Measurements from ENCODE around the gene SLC7A5.
"Not testable (repeated sequence)": the region's sequence is repeated elsewhere in the genome, so short reads cannot be mapped to it uniquely, and the experiment has no call there.

SLC7A5 gene

DNA sequence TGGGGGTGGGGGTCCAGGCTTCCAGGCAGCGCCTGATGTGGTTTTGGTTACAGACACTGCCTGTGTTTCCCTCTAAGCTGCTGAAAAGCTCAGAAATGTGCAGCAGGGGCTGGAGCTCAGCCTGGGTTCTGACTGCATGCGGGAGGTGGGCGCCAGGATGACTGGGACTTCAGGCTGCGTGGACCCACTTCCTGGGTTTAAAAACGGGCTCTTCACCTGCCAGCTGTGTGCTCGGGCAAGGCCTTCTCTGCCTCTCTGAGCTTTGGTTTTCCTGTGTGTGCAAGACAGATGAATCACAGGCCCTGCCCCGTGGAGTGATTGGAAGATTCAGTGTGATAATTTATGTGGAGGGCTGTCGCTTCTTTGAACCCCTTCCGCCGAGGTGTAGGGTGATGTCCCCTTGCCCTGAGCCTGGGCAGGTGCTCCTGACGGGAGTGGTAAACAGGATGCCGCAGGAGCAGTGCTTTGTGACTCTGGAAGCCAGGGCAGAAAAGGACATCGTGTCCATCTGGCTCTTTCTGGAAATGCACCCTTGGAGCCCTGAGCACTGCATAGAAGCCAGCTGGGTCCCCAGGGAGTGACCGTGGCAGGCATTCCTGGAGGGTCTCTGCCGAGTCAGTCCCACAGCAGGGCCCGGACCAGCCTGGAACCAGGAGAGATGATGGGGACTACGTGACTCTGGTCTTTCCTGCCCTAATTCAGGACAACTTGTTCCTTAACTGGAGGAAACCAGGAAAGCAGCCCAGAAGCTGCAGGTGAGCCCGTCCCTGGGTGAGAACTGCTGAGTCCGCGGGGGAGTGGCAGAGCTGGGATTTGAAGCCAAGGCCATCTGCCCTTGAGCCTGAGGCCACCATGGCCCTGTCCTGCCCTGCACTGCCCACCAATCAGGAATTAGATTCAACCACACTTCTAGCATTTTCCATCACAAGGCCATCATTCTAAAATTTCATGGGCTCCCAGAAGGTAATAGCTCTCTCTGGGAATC, 28.5 kb upstream of the SLC7A5 start:
- Histone ChIP-seq H3K27me3 (replicated peaks; ENCODE audit: insufficient read depth, low read length) (no peaks in the 10 kb centered on the region), H3K9me3 (replicated peaks; ENCODE audit: insufficient read depth, low read length) (no peaks in the 10 kb centered on the region), H3F3A (ENCODE audit: insufficient read depth, low read length) (no peaks in the 10 kb centered on the region), H3K27ac (ENCODE audit: low read length) (no peak overlapping the region), H3K4me3 (ENCODE audit: low read length) (no peak overlapping the region), H3K4me2 (ENCODE audit: low read depth, low read length) (no peak overlapping the region), H3K9ac (ENCODE audit: low read length) (no peak overlapping the region), H3K36me3 (replicated peaks; ENCODE audit: insufficient read depth, low read length) (no peaks in the 10 kb centered on the region), H4K20me1 (ENCODE audit: insufficient read depth, low read length) (no peaks in the 10 kb centered on the region), H3K79me2 (ENCODE audit: low read length) (no peaks in the 10 kb centered on the region), H2AFZ (ENCODE audit: low read length) (no peak overlapping the region), H3K9me2 (replicated peaks; ENCODE audit: insufficient read depth, low read length) (no peaks in the 10 kb centered on the region), H3K4me1 (ENCODE audit: low read length) (no peaks in the 10 kb centered on the region)
- TF ChIP-seq, protein P1, sequence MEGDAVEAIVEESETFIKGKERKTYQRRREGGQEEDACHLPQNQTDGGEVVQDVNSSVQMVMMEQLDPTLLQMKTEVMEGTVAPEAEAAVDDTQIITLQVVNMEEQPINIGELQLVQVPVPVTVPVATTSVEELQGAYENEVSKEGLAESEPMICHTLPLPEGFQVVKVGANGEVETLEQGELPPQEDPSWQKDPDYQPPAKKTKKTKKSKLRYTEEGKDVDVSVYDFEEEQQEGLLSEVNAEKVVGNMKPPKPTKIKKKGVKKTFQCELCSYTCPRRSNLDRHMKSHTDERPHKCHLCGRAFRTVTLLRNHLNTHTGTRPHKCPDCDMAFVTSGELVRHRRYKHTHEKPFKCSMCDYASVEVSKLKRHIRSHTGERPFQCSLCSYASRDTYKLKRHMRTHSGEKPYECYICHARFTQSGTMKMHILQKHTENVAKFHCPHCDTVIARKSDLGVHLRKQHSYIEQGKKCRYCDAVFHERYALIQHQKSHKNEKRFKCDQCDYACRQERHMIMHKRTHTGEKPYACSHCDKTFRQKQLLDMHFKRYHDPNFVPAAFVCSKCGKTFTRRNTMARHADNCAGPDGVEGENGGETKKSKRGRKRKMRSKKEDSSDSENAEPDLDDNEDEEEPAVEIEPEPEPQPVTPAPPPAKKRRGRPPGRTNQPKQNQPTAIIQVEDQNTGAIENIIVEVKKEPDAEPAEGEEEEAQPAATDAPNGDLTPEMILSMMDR (IDR thresholded peaks at IDR 0.05; ENCODE audit: low read length): no peak
- TF ChIP-seq EZH2phosphoT487 (IDR thresholded peaks at IDR 0.05; ENCODE audit: low read length) (no peak), EZH2 (optimal IDR thresholded peaks at IDR 0.05; ENCODE audit: low read depth, low read length) (no peak)
- DNase-seq: no peak

DNA sequence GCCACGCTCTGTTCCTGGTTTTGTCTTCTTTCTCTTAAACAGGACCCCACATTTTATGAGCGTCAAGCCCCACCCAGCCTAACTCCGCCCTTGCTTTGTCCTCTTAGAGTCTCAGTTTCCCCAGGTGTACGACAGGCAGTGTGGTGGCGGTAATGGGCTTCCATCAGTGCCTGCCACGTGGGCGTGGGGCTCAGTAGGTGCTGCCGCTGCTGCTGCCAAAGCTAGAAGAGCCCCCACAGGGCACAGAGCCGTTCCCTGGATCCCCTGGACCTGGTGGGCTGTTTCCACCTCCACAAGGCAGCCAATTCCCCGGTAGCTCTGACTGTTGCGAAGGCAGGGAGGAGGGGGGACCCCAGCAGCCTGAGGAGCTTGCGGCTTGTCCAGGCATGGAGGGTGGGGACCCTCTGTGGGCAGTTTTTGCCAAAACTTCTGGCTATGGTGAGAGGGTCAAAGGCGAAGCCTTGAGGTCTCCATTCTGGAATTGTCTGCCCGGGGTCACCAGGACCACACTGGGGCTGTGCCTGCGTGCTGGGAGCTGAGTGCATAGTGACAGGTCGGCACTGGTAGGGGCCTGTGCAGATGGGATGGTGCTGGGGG, 27.7 kb upstream of the SLC7A5 start:
- not testable (repeated sequence) for H3K4me3 ChIP-seq (ENCODE audit: low read length); H3F3A ChIP-seq (ENCODE audit: insufficient read depth, low read length); H3K9me2 ChIP-seq (replicated peaks; ENCODE audit: insufficient read depth, low read length); H3K4me2 ChIP-seq (ENCODE audit: low read depth, low read length); H3K27me3 ChIP-seq (replicated peaks; ENCODE audit: insufficient read depth, low read length); H3K4me1 ChIP-seq (ENCODE audit: low read length); DNase-seq; H2AFZ ChIP-seq (ENCODE audit: low read length); H3K27ac ChIP-seq (ENCODE audit: low read length); H3K9me3 ChIP-seq (replicated peaks; ENCODE audit: insufficient read depth, low read length); H3K9ac ChIP-seq (ENCODE audit: low read length); H3K36me3 ChIP-seq (replicated peaks; ENCODE audit: insufficient read depth, low read length); H4K20me1 ChIP-seq (ENCODE audit: insufficient read depth, low read length); H3K79me2 ChIP-seq (ENCODE audit: low read length)

DNA sequence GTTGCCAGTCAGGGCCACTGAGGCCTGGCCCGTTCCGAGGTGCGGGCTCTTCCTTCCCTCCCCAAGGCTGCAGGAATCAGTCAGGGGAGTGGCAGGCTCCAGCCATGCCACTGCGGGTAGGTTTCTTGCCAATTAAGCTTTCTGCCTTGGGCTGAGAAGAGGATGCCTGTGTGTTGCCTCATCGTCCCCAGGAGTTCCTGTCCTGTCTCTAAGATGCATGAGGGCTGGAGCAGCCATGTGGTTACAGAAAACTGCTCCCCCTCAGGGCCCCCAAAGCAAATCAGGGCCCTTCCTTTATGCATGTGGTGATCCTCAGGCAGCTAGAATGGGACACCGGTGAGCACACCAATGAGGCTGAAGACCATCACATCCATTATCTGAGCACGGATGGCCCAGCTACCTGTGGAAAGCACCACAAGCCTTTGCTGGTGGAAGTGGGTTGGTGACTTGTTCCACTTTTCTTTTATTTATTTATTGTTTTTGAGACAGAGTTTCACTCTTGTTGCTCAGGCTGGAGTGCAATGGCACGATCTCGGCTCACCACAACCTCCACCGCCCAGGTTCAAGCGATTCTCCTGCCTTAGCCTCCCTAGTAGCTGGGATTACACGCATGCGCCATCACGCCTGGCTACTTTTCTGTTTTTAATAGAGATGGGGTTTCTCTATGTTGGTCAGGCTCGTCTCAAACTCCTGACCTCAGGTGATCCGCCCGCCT, 27.0 kb upstream of the SLC7A5 start:
- not testable (repeated sequence) for H3K36me3 ChIP-seq (replicated peaks; ENCODE audit: insufficient read depth, low read length); H3K4me2 ChIP-seq (ENCODE audit: low read depth, low read length); H2AFZ ChIP-seq (ENCODE audit: low read length); H3K9me3 ChIP-seq (replicated peaks; ENCODE audit: insufficient read depth, low read length); H3K79me2 ChIP-seq (ENCODE audit: low read length); H3K27me3 ChIP-seq (replicated peaks; ENCODE audit: insufficient read depth, low read length); H3F3A ChIP-seq (ENCODE audit: insufficient read depth, low read length); H3K27ac ChIP-seq (ENCODE audit: low read length); DNase-seq; H4K20me1 ChIP-seq (ENCODE audit: insufficient read depth, low read length); H3K9me2 ChIP-seq (replicated peaks; ENCODE audit: insufficient read depth, low read length); H3K4me1 ChIP-seq (ENCODE audit: low read length); H3K4me3 ChIP-seq (ENCODE audit: low read length); H3K9ac ChIP-seq (ENCODE audit: low read length)

DNA sequence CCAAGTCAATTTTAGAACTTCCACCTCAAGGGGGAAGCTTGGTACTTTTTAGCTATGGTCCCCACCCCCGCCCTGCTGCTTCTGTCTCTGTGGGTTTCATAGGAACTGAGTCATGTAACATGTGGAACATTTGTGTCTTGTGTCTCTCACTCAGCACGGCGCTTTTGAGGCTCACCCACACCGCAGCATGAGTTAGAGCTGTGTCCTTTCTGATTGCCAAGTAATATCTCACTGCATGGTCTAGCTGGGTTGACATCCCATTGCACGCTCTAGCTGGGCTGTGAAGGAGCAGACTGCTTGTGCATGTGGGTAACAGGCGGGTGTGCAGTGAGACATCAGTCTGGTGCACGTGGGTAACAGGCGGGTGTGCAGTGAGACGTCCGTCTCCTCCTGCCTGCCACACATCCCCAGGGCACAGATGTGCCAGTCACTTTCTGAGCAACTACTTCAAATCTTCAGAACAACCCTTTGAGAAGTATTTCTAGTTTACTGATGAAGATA, 26.4 kb upstream of the SLC7A5 start:
- Histone ChIP-seq H3K4me3 (ENCODE audit: low read length) (no peak overlapping the region), H3F3A (ENCODE audit: insufficient read depth, low read length) (no peaks in the 10 kb centered on the region), H3K4me2 (ENCODE audit: low read depth, low read length) (no peak overlapping the region), H3K36me3 (replicated peaks; ENCODE audit: insufficient read depth, low read length) (no peaks in the 10 kb centered on the region), H3K27ac (ENCODE audit: low read length) (no peak overlapping the region), H3K9ac (ENCODE audit: low read length) (no peak overlapping the region), H3K9me2 (replicated peaks; ENCODE audit: insufficient read depth, low read length) (no peaks in the 10 kb centered on the region), H3K27me3 (replicated peaks; ENCODE audit: insufficient read depth, low read length) (no peaks in the 10 kb centered on the region), H3K4me1 (ENCODE audit: low read length) (no peaks in the 10 kb centered on the region), H4K20me1 (ENCODE audit: insufficient read depth, low read length) (no peaks in the 10 kb centered on the region), H3K79me2 (ENCODE audit: low read length) (no peaks in the 10 kb centered on the region), H2AFZ (ENCODE audit: low read length) (no peak overlapping the region), H3K9me3 (replicated peaks; ENCODE audit: insufficient read depth, low read length) (no peaks in the 10 kb centered on the region)
- no peak for DNase-seq
- TF ChIP-seq, protein P1 (IDR thresholded peaks at IDR 0.05; ENCODE audit: low read length): no peak
- TF ChIP-seq EZH2phosphoT487 (IDR thresholded peaks at IDR 0.05; ENCODE audit: low read length) (no peak), EZH2 (optimal IDR thresholded peaks at IDR 0.05; ENCODE audit: low read depth, low read length) (no peak)

DNA sequence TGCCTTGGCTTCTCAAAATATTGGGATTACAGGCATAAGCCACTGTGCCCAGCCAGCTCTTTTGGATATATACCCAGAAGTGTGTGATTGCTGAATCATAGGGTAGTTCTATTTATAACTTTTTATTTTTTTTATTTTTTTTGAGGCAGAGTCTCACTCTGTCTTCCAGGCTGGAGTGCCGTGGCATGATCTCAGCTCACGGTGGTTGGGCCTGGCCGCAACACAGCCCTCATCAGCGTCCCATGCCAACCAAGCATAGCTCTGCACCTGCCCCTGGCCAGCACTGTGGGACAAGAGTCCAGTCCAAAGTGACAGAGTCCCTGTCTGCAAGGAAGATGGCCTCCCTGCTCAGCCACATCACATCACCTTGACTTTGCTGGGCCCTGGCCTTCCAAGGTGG, 24.7 kb upstream of the SLC7A5 start:
- H4K20me1 ChIP-seq (ENCODE audit: insufficient read depth, low read length); H3K9ac ChIP-seq (ENCODE audit: low read length); H3K27ac ChIP-seq (ENCODE audit: low read length); H3K9me2 ChIP-seq (replicated peaks; ENCODE audit: insufficient read depth, low read length); DNase-seq; H3K9me3 ChIP-seq (replicated peaks; ENCODE audit: insufficient read depth, low read length); H3K27me3 ChIP-seq (replicated peaks; ENCODE audit: insufficient read depth, low read length); H3F3A ChIP-seq (ENCODE audit: insufficient read depth, low read length); H3K79me2 ChIP-seq (ENCODE audit: low read length); H3K4me3 ChIP-seq (ENCODE audit: low read length); H3K4me2 ChIP-seq (ENCODE audit: low read depth, low read length); H3K36me3 ChIP-seq (replicated peaks; ENCODE audit: insufficient read depth, low read length); H2AFZ ChIP-seq (ENCODE audit: low read length); H3K4me1 ChIP-seq (ENCODE audit: low read length): not testable (repeated sequence)

Data from MM.1S (cell line).